SHP77 treated with DMSO at 0.1 percent for 48 hours (cell line): ENCODE results near the gene ZNF277.
A peak's percentile ranks its signal among the peaks of the same experiment; 100 is the strongest.

Source experiments
- DNase-seq: peaks from one replicate; lab custom pipeline; 2025; lab: John Stamatoyannopoulos, UW

The ZNF277 gene

DNA sequence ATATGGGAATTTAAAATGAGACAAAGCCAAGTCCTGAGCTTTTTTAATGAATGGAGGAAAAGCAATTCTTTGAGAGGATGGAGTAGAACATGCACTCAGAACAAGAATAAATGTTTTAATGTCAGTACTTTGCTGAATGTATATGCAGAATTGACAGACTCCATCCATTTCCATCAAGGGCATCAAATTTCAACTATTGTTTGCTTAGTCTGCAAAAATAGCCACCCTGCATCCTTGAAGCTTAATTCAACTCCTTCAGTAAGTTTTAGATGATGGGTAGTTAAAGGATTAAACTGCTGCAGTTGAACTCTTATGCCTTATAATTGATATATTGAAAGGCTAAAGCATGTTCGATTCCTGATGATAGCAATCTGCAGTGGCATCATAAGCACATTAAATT is 144.1 kb downstream of the ZNF277 start:
- DNase-seq, result no peak

DNA sequence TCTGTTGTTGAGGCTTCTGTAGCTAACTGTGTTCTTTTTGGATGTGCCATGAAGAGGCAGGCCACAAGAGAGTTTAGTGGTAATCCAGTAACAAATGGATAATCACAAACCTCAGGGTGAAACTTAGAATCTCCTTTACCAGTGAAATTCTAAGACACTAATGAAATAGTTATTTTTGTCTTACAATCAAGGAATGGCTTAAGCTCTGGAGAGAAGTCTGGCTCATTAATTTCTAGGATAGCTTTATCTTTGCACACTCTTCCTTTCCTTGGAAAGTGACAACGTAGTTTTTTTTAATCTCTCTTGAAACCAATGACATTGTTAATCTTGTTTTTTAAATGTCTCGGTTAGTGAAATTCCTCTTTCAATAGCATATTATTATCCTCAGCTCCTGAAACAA is 150.1 kb downstream of the ZNF277 start:
- no peak for DNase-seq

DNA sequence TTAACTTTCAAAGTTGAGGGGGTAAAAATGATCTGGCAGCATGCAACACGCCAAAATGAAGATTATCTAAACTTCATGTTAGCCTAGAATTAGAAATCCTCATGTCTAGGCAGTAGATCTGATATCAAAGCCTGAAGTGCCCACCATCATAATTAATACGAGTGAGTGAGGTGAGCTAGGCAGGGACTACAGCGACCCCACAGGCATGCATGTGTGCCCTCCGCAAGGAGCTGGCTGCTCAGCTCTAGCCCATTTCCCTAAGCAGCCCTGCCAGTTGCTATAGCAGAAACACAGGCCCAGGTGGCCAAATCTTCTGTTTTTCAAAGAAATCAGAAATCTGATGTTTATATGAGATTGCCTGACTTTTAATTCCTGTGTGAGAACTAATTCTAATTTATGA is 150.6 kb downstream of the ZNF277 start:
- DNase-seq, result no peak

DNA sequence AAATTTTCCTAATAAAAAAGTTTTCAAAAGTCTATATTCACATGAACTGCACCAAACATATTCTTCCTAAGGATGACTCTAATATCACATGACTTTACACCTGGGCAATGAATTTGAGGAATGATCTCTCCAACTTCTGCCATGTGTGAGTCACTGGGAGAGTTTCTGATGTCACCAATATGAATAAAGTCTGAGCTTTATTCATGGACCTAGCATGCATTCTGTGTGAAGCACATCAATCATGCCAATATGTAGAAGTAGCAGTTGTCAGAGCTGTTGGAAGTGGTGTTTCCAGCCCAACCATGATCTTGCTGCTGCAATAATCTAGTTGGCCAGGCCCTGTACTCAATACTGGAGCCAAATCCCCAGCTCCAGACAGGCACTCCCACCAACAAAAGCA is 152.0 kb downstream of the ZNF277 start:
- no peak for DNase-seq

DNA sequence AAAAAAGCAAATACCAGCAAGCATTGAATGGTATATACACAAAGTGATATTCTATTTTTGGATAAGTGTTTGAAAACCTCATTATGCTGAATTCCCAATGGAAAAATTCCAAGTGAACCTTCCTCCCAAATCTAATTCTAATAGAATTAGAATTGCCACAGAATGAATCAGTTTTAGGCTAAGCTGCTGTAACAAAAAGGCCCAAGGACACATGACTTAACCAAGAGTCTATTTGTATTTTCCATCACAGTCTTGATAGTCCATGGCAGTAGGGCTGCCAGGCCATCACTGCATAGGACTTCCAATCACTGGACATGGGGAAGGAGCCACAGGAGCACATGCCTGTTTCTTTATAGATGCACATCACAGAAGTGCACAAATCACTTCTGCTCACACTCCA is 152.6 kb downstream of the ZNF277 start:
- DNase-seq, result no peak

DNA sequence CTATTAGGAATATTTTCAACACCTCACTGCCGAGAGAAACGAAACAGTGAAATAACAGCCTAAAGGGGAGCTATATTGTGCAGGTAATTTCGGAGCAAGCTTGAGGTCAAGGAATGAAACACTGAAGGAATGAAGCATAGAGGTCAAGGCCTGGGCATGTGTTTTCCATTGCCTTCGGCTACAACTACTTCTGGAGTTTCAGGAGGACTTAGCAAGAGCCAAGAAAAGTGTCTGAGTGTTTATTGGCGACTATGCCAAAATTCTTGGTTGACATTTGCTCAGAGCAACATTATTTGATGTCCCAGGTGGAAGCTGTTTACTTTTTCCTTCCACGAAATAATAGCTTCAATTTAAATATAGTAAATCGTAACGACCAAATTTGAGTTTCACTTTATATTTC is 154.2 kb downstream of the ZNF277 start:
- no peak for DNase-seq

DNA sequence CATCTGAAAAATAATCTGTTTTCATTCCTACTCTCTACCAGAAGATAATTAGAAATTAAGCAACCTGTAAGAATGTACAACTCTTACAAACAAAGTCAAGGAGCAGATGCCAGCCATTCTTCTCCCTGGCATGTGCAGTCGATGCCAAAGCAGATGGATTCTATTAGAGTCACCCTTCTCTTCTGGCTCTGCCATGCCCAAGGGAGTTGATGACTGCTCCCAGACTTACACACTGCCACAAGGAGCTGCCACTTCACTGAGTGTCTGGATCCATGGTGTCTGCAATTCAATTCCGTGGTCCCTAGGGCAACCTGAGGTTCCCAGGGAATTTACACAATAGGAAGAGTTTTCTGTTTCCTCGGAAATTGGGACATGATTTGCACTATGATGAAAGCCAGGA is 154.7 kb downstream of the ZNF277 start:
- no peak for DNase-seq

DNA sequence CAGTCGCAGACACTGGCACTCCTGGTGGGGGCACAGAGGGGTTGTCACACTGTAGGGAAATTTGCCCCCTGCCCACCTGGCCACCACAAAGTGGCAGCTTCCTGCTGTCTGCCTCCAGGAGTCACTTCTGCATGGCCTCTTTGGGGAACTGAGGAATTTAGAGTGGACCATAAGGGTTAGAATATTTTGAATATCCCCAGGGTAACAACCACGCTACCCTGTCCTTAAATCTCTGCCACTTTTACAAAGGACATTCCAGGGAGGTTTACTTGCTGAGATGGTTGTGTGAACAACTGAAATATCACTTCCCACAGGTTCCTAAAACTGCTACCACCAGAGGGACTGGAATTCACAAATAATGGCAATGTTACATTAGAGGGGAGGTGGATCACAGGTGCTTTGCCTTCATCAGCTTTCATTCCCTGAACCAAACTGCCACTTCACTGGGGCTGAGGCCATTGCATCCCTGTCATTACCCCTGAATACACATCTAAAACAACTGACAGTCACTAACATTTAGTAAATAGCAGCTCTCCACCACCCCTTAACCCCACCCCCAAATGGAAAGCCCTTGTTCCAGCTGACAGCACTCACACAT is 155.7 kb downstream of the ZNF277 start:
- DNase-seq, result no peak

DNA sequence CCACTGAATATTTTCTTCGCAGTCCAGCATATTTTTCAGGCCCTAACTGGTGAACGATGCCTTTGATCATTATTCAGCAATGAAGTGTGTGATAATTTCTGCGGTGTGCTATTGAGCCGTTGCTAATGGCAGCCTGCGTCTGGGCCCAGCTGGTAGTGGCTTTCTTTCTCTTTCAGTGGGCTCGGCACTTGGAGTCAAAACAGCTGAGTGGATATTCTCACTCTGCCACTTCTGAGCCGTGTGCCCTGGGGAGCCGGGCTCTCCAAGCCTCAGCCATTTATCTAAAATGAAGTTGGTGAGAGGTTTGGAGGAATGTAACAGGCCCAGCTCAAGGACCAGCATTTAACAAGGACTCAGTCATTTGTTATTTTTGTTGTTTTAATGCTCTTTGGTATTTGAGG is 156.2 kb downstream of the ZNF277 start:
- DNase-seq, result no peak

DNA sequence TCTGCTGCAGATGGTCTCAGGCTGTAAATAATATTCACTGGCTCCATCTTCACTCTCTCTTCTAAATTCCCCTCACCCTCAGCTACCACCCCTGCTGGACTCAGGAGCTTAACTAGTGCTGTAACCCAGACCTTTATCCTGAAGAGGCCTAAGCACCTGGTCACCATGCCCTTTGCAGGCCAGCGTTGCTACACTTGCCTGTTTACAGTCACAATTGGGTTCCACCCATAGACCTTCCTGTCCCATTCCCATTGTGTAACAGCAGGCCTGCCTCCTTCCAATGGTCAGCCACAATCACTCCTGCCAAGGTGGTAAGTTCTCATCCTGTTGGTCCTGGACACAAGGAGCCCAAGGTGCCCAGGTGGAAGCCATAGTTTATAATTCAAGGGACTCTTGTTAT is 157.9 kb downstream of the ZNF277 start:
- no peak for DNase-seq

DNA sequence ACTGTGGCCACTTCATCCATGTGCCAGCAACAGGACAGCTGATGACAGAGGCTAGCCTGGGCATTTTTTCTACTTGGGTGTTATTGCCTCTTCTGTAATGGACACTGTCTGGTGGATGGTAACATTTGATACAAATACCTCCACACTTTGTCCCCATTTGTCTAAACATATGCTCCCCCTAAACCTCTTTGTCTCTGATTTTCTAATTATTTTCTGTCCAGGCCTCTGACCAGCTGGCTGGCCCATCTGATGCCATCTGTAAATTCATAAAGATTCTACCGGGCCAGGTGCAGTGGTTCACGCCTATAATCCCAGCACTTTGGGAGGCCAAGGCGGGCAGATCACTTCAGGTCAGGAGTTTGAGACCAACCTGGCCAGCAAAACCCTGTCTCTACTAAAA is 159.1 kb downstream of the ZNF277 start:
- no peak for DNase-seq

DNA sequence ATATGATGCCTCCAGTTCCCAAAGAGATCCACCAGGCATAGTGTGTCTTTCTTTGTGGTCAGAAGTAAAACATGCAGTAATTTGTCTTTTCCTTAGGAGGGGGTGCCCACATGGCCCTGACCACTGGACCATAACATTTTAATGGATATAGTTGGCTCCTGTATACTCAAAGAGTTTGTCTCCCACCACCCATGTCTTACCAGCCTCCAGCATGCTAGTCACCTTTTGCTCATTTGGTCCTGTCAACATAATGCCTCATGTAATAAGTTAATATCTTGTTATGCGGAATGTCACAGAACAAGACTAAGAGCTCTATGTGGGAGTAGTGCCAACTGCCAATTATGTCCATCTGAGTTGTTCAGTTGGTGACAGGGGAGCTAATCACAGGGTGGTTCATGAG is 160.4 kb downstream of the ZNF277 start:
- DNase-seq, result no peak

DNA sequence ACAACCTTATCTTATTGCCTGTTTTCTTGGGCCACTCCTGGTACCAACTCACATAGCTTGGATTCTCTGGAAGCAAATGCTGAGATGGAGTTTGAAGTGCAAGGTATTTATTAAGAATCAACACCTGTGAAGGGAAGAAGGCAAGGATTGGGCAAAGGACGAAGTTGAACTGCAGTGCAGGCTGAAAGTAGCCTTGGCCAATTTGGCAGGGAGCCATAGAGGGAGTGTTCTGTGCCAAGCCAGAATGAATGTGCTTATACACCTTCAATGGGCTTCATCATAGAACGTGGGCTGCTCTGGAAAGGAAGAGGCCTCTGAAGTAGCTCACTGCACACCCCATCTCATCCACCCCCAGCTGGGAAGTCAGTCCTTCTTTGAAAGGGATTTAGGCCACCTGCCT is 163.9 kb downstream of the ZNF277 start:
- no peak for DNase-seq

DNA sequence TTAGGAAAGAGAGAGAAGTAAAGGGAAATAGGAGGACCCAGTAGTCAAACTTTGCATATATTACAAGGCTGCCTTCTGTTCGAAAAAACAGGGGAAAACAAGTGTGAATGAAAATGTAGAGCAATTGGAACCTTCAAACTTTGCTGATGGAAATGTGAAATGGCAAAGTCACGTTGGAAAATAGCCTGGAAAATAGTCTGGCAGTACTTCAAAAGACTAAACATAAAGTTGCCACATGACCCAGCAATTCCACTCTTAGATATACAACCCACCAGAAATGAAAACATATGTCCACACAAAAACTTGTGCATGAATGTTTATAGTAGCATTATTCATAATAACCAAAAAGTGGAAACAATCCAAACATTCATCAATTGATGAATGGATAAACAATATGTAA is 165.2 kb downstream of the ZNF277 start:
- no peak for DNase-seq

DNA sequence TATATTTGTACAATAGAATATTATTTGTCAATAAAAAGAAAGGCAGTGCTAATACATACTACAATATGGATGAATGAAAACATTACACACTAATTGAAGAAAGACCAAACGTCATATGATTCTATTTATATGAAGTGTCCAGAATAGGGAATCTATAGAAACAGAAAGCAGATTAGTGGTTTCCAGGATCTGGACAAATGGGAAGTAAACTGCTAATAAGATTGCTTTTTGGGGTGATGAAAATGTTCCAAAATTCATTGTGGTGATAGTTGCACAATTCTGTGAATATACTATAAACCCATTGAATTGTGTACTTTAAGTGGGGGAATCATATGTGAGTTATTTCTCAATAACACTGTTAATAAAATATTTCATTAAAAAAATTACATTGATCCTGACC is 165.6 kb downstream of the ZNF277 start:
- no peak for DNase-seq

DNA sequence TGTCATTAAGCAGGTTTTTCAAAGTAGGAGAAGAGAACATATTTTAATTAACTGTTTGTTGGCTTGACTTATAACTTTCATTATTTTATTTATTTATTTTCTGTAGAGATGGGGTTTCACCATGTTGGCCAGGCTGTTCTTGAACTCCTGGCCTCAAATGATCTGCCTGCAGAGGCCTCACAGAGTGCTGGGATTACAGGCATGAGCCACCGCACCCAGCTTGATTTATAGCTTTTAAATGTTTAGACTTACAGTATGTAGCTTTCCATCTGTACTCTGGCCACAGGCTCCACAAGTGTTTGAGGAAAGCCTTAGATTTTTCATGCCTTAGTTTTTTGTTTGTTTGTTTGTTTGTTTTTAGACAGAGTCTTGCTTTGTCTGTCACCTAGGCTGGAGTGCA is 171.1 kb downstream of the ZNF277 start:
- no peak for DNase-seq

DNA sequence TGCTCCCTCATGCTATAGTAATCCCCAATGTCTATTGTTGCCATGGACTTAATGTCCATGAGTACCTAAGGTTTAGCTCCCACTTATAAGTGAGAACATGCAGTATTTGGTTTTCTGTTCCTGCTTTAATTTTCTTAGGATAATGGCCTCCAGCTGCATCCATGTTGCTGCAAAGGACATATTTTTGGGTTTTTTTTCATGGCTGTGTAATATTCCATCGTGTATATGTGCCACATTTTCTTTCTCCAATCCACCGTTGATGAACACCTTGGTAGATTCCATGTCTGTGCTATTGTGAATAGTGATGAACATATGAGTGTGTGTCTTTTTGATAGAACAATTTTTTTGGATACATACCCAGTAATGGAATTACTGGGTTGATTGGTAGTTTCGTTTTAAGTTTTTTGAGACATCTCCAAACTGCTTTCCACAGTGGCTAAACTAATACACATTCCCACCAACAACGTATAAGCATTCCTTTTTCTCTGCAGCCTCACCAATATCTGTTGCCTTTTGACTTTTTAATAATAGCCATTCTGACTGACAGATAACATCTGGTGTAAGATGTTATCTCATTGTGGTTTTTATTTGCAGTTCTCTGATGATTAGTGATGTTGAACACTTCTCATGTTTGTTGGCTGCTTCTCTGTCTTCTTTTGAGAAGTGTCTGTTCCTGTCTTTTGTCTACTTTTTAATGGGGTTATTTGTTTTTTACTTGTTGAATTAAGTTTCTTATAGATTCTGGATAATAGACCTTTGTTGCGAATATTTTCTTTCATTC is 175.0 kb downstream of the ZNF277 start:
- DNase-seq, result no peak

DNA sequence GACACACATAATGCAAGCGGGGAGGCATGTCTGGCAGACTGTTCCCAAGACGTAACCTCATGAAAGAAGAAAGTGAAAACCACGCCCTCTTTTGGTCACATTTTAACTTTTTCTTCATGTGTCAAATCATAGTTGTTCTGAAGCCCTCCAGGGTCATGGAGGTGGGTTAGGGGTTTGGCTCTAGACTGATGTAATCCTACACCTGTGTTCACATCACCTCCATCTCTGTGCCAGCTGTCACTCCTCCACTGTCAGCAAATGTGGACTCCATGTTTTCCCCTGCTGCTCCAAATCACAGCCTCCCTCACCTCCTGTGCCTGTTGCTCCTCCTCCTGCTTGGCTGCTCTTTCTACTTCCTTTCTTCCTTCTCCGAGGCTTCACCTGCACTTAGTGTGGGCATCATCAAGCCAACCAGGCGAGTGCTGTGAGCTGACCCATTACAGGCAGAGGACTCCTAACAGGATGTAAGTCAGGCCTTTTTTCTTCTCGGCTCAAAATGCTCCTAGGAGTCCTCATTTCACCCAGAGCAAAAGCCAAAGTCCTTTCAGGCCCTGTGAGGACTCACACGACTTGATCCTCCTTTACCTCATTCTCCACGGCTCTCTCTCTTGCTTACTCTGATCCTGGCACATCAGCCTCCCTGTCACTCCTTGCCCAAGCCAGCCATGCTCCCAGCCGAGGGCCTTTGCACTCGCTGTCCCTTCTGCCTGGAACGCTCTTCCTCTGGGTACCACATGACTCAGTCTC is 177.3 kb downstream of the ZNF277 start:
- DNase-seq, result no peak

DNA sequence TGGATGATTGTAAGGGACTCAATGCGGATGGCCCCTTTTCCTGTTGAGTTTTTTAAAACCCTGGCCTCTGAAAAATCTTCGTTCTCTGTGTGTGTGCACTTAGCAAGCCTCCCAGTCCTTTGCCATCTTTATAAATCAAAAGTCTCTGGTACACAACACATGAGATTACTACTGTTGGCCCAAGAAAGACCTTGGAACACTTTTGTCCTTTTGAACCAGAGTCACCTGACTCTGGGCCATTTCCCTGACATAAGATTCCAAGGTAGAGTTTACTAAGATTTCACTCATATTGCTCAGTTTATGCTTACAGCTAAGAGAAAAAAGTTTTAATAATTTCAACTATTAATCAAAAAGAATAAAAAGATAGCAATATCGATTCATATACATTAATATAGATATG is 179.0 kb downstream of the ZNF277 start:
- DNase-seq, result no peak

DNA sequence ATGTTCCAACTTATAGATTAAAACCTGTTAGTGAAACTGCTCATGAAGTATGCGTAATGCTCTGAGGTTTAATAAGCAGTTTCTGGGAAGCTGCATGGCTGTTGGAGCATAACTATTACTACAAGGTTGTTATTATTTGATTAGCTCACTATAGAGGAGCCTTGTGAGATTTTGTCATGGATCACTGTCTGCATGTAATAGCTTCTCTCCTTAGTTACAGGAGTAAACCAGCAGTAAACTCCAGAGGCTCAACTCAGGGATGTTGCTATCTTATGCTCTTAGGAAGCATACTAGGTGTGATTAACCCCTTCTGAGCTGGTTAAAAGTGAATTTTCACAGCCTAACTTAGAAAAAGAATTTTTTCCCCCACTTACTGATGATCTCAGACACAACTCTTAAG is 180.1 kb downstream of the ZNF277 start:
- no peak for DNase-seq

DNA sequence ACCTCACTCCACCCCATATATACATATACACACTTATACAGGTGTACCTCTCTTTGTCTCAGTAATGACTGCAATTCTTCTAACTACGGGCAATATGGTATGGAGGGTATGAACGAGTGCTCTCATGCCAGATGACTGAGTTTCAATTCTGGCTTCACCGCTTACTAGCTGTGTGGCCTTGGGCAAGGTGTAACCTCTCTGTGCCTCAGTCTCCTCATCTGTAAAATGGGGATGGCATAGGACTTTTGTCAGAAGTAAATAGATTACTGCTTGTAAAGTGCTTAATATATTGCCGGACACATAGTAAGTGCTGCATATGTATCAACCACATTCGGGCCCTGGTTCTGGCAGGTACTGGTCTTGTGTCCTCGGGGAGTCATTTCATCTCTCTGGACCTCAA is 183.7 kb downstream of the ZNF277 start:
- no peak for DNase-seq

DNA sequence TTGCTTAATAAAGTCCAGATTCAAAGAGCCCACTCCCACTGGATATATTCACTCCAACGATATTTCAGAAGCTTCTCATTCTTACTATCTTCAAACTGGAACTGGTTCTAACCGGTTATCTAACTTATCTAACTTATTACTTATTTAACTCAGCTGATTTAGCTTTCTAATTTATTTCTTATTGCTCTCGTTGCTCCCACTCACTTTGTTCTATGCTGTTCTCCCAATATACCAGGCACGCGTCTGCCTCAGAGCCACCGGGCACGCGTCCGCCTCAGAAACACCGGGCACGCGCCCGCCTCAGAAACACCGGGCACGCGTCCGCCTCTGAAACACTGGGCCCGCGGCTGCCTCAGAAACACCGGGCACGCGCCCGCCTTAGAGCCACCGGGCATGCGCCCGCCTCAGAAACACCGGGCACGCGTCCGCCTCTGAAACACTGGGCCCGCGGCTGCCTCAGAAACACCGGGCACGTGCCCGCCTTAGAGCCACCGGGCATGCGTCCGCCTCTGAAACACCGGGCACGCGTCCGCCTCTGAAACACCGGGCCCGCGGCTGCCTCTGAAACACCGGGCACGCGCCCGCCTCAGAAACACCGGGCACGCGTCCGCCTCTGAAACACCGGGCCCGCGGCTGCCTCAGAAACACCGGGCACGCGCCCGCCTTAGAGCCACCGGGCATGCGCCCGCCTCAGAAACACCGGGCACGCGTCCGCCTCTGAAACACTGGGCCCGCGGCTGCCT is 184.8 kb downstream of the ZNF277 start:
- DNase-seq, result peak; percentile 44

DNA sequence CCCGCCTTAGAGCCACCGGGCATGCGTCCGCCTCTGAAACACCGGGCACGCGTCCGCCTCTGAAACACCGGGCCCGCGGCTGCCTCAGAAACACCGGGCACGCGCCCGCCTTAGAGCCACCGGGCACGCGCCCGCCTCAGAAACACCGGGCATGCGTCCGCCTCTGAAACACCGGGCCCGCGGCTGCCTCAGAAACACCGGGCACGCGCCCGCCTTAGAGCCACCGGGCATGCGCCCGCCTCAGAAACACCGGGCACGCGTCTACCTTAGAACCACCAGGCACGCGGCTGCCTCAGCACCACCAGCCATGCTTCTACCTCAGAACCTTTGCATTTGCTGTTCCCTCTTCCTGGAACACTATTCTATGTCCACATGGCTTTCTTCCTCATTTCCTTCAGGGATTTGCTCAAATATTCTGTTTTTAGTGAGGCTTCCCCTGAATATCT is 185.4 kb downstream of the ZNF277 start:
- DNase-seq, result peak; percentile 4
